Vagina (tissue), 2 donors: ENCODE measurements around the gene SIGLEC7. TPM values are rescaled to one million over a fixed set of nuclear protein-coding genes. Genes with fewer than 3 reads are reported as not detected.

Experiments
- DNase-seq, 2 donors: peaks; one replicate each; pipeline ENCODE4 v3.0.0-alpha.2; 2017; ENCODE audit errors: extremely low spot score in 2 of 2
- H3K27ac ChIP-seq: fragments of 200-600 bp; sonication (generic); one replicate; pipeline ENCODE4 v1.5.1; 2019
- H3K27me3 ChIP-seq: fragments of 200-600 bp; sonication (generic); one replicate; pipeline ENCODE4 v1.5.1; 2019
- H3K36me3 ChIP-seq, 2 donors: fragments of 200-600 bp; sonication (generic); one replicate each; pipeline ENCODE4 v1.5.1; 2017 to 2019
- H3K4me1 ChIP-seq: fragments of 200-600 bp; sonication (generic); one replicate; pipeline ENCODE4 v1.5.1; 2019
- H3K4me3 ChIP-seq, 2 donors: fragments of 200-600 bp; sonication (generic); 1 replicate in 1 of 2; 2 replicates in 1 of 2; pipeline ENCODE4 v1.5.1; 2016 to 2019
- H3K9me3 ChIP-seq: fragments of 200-600 bp; sonication (generic); one replicate; pipeline ENCODE4 v1.5.1; 2019
- POLR2A ChIP-seq, 2 donors: fragments of 450-650 bp; IDR thresholded peaks; one replicate each; pipeline ENCODE4 v1.6.1; 2017; ENCODE audit warnings: antibody characterized with exemption in 2 of 2, mild to moderate bottlenecking in 2 of 2, moderate library complexity in 2 of 2
- POLR2AphosphoS5 ChIP-seq, 2 donors: sonication (generic); formaldehyde crosslinking; IDR thresholded peaks; one replicate each; pipeline ENCODE4 v1.9.0; 2017; ENCODE audit warnings: antibody characterized with exemption in 2 of 2, mild to moderate bottlenecking in 2 of 2, low read depth in 1 of 2; ENCODE audit not compliant: insufficient read depth in 1 of 2
- intact Hi-C: fragments of 100-400 bp; cut with DNase I; formaldehyde crosslinking; loops from one replicate; pipeline ENCODE4 v1.15.1; 2023
- total RNA-seq: library from RNA; depleted of rRNA; stranded (reverse); fragments of >200 nt; gene quantifications from one replicate; pipeline ENCODE4 v1.2.3, GENCODE V29; 2016
- TF ChIP-seq, protein P1 (sequence below), 3 experiments: fragments of 450-650 bp in 2 of 3; fragments of 200-600 bp in 1 of 3; sonication (generic) in 1 of 3; IDR thresholded peaks; one replicate each; pipeline ENCODE4 v1.5.1; 2017 to 2019; ENCODE audit warnings: antibody characterized with exemption in 3 of 3, mild to moderate bottlenecking in 2 of 3, moderate library complexity in 2 of 3

The SIGLEC7 gene
- total RNA-seq, 1 donor from 2014 or later = 1.5 TPM

DNA sequence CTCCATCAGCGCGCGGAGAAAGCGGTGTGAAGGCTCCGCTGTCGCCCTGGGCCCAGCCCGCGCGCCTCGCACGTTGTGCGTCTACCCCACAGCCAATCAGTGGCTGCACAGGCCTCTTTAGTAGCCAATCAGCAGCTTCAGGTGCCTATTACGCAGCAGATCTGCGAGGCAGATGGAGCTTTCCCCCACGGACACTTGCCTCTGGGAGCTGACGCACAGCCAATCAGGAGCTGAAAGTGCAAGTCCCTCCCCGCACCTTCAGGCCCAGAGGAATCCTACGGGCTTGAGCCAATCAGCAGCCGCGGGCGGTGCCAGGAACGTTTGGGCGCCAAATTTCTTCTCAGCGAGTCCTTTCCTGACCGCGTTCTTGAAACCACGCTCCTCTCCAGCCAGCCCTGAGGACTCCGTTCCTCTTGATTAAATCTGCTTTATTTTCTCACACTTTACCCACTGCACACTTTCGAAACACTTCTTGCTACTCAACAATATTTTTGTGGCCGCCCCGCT lies 39.9 kb downstream of the SIGLEC7 start:
- no peak overlapping the region for H3K27ac ChIP-seq
- intact Hi-C loops = no loop called here
- H3K9me3 ChIP-seq = no peaks in the 10 kb centered on the region
- H3K4me1 ChIP-seq = no peaks in the 10 kb centered on the region
- TF ChIP-seq POLR2A (IDR thresholded peaks at IDR 0.05) = no peak
- TF ChIP-seq POLR2AphosphoS5 (IDR thresholded peaks at IDR 0.05; ENCODE audit: insufficient read depth in 1 of 2, low read depth in 1 of 2) = no peak
- TF ChIP-seq, protein P1, sequence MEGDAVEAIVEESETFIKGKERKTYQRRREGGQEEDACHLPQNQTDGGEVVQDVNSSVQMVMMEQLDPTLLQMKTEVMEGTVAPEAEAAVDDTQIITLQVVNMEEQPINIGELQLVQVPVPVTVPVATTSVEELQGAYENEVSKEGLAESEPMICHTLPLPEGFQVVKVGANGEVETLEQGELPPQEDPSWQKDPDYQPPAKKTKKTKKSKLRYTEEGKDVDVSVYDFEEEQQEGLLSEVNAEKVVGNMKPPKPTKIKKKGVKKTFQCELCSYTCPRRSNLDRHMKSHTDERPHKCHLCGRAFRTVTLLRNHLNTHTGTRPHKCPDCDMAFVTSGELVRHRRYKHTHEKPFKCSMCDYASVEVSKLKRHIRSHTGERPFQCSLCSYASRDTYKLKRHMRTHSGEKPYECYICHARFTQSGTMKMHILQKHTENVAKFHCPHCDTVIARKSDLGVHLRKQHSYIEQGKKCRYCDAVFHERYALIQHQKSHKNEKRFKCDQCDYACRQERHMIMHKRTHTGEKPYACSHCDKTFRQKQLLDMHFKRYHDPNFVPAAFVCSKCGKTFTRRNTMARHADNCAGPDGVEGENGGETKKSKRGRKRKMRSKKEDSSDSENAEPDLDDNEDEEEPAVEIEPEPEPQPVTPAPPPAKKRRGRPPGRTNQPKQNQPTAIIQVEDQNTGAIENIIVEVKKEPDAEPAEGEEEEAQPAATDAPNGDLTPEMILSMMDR (IDR thresholded peaks at IDR 0.05) = no peak
- peak in 1 of 2 donors; percentile 42 for DNase-seq
- no peaks in the 10 kb centered on the region for H3K27me3 ChIP-seq
- no peak overlapping the region for H3K4me3 ChIP-seq
- no peaks in the 10 kb centered on the region for H3K36me3 ChIP-seq

DNA sequence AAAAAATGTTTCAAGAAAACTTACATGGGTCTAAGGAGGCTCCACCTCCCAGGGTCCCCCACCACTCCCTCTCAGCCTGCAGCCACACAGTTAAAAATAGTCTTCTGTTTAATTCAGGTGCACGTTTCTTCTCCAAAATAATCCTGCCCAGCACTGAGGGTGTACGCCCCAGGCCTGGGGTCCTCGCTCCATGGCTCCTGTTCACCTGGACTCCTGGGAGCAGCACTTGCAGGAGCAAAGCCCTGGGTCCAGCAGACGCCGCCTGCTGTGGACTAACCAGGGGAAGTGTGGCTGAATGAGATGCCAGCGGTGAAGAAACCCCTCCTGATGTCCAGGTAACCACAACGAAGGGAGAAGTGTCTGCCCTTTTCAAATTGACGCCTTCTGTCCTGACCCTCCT lies 41.5 kb downstream of the SIGLEC7 start:
- H3K27me3 ChIP-seq = no peaks in the 10 kb centered on the region
- no peak overlapping the region for H3K4me3 ChIP-seq
- no peaks in the 10 kb centered on the region for H3K9me3 ChIP-seq
- intact Hi-C loops = no loop called here
- no peaks in the 10 kb centered on the region for H3K4me1 ChIP-seq
- TF ChIP-seq POLR2A (IDR thresholded peaks at IDR 0.05) = no peak
- TF ChIP-seq, protein P1 (IDR thresholded peaks at IDR 0.05) = no peak
- no peak for TF ChIP-seq POLR2AphosphoS5 (IDR thresholded peaks at IDR 0.05; ENCODE audit: insufficient read depth in 1 of 2, low read depth in 1 of 2)
- DNase-seq = peak in 1 of 2 donors; percentile 34
- no peaks in the 10 kb centered on the region for H3K36me3 ChIP-seq
- no peak overlapping the region for H3K27ac ChIP-seq

DNA sequence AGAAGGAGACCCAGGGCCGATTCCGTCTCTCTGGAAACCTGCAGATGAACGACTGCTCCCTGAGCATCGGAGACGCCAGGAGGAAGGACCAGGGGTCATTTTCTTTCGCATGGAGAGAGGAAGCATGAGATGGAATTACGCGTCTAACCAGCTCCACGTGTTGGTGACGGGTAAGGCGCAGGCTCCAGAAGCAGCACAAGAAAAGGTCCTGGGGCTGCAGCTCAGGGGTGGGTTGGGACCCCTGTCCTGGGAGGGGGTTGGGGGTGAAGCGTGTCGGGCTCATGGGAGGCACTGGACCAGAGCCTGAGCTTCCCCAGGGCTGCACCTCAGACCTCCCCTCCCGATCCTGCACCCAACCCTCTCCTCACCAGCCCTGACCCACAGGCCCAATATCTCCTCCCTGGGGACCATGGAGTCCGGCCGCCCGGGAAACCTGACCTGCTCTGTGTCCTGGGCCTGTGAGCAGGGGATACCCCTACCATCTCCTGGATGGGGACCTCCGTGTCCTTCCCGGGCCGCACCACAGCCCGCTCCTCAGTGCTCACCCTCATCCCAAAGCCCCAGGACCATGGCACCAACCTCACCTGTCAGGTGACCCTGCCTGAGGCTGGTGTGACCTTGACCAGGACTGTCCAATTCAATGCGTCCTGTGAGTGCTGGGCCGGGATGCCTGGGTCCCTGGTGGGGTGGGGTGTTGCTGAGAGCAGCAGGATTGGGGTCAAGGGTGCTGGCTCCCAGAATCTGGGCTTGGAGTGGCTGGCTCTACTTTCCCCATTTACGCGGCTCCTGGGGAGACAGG lies 43.2 kb downstream of the SIGLEC7 start:
- no peaks in the 10 kb centered on the region for H3K4me1 ChIP-seq

DNA sequence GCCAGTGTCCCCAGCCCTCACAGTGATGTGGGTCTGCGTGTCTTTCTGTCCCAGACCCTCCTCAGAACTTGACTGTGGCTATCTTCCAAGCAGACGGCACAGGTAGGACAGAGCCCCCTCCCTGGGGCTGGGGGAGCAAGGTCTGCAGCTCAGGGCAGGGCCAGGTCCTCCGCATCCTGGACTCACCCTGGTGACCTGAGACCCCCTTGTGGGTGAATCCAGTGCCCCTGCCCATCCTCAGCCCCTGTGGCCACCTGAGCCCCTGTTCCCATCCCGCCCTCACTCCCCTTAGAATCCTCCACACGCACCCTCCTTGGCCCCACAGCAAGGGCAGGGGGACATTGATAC lies 43.7 kb downstream of the SIGLEC7 start:
- H3K36me3 ChIP-seq = no peaks in the 10 kb centered on the region
- TF ChIP-seq POLR2AphosphoS5 (IDR thresholded peaks at IDR 0.05; ENCODE audit: insufficient read depth in 1 of 2, low read depth in 1 of 2) = no peak
- TF ChIP-seq POLR2A (IDR thresholded peaks at IDR 0.05) = no peak
- TF ChIP-seq, protein P1 (IDR thresholded peaks at IDR 0.05) = no peak
- no peaks in the 10 kb centered on the region for H3K27me3 ChIP-seq
- no peak overlapping the region for H3K4me3 ChIP-seq
- intact Hi-C loops = no loop called here
- no peaks in the 10 kb centered on the region for H3K9me3 ChIP-seq
- no peaks in the 10 kb centered on the region for H3K4me1 ChIP-seq
- peak in 1 of 2 donors; percentile 60 for DNase-seq
- H3K27ac ChIP-seq = no peak overlapping the region

More for the DNA sequence above, 43.2 kb downstream of the SIGLEC7 start:
- no peak overlapping the region for H3K4me3 ChIP-seq
- peak in 1 of 2 donors; percentile 40 for DNase-seq
- intact Hi-C loops = no loop called here
- no peaks in the 10 kb centered on the region for H3K9me3 ChIP-seq
- H3K27ac ChIP-seq = no peak overlapping the region
- H3K36me3 ChIP-seq = no peaks in the 10 kb centered on the region
- no peaks in the 10 kb centered on the region for H3K27me3 ChIP-seq
- no peak for TF ChIP-seq POLR2AphosphoS5 (IDR thresholded peaks at IDR 0.05; ENCODE audit: insufficient read depth in 1 of 2, low read depth in 1 of 2)
- no peak for TF ChIP-seq POLR2A (IDR thresholded peaks at IDR 0.05)
- TF ChIP-seq, protein P1 (IDR thresholded peaks at IDR 0.05) = no peak

DNA sequence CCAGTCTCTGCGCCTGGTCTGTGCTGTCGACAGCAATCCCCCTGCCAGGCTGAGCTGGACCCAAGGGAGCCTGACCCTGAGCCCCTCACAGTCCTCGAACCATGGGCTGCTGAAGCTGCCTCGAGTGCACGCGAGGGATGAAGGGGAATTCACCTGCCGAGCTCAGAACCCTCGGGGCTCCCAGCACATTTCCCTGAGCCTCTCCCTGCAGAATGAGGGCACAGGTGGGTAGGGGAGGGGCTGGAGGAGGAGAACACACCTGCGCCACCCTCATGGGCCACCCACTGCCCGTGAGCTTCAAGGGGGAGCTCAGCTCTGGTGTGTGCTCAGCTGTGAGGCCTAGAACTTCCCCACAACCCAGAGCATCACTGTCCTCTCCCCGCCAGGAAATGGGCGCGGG lies 44.2 kb downstream of the SIGLEC7 start:
- no peak for TF ChIP-seq POLR2AphosphoS5 (IDR thresholded peaks at IDR 0.05; ENCODE audit: insufficient read depth in 1 of 2, low read depth in 1 of 2)
- TF ChIP-seq POLR2A (IDR thresholded peaks at IDR 0.05) = no peak
- TF ChIP-seq, protein P1 (IDR thresholded peaks at IDR 0.05) = no peak
- Histone ChIP-seq H3K9me3 (no peaks in the 10 kb centered on the region), H3K4me3 (no peak overlapping the region), H3K36me3 (no peaks in the 10 kb centered on the region), H3K4me1 (no peaks in the 10 kb centered on the region), H3K27ac (no peak overlapping the region), H3K27me3 (no peaks in the 10 kb centered on the region)
- DNase-seq = no peak
- intact Hi-C loops = no loop called here
